Endothelial cell of umbilical vein (primary cell): ENCODE data around the gene ACAD11. TPM values are rescaled to one million over a fixed set of nuclear protein-coding genes. Genes with fewer than 3 reads are reported as not detected.

Source experiments
- BruUV-seq: library from RNA; stranded (reverse); fragments of 400-500 nt; replicated peaks from 2 replicates; lab custom pipeline; 2021; lab: Mats Ljungman, UMichigan
- CTCF ChIA-PET: fragments of 300-600, 350-600 bp; sonication (Branson Sonifier 250); formaldehyde crosslinking; loops from one replicate; lab custom pipeline; 2021; ENCODE audit warnings: antibody characterized with exemption, inconsistent platforms; lab: Charles Lee
- POLR2A ChIA-PET: fragments of 300-600, 350-600 bp; sonication (Branson Sonifier 250); formaldehyde crosslinking; loops from one replicate; lab custom pipeline; 2021; ENCODE audit warnings: antibody characterized with exemption, inconsistent platforms; lab: Charles Lee
- DNase-seq: peaks from one replicate; pipeline ENCODE4 v3.0.0-alpha.2; 2011; ENCODE audit warnings: low read depth, low spot score
- FAIRE-seq: peaks from 2 replicates; lab custom pipeline; 2011; peaks lifted over from hg19 to GRCh38; lab: Jason Lieb, UNC
- H2AFZ ChIP-seq: 2 replicates; pipeline ENCODE4 v1.6.0; 2012; ENCODE audit warnings: low read depth, low read length, control low read depth, inconsistent platforms
- H3K27ac ChIP-seq: 2 replicates; pipeline ENCODE4 v1.5.1; 2011; ENCODE audit warnings: low read depth, mild to moderate bottlenecking, control low read depth, low read length, moderate library complexity; ENCODE audit not compliant: insufficient read depth
- H3K27me3 ChIP-seq, 2 experiments: 2 replicates each; pipeline versions ENCODE4 v1.6.0 to v1.6.1; 2011; ENCODE audit warnings: low read length in 2 of 2, mixed read lengths in 1 of 2; ENCODE audit not compliant: control insufficient read depth in 2 of 2, insufficient read depth in 2 of 2
- H3K36me3 ChIP-seq, 2 experiments: 2 replicates in 1 of 2; 3 replicates in 1 of 2; pipeline ENCODE4 v1.5.1; 2011; ENCODE audit warnings: low read length in 2 of 2, mild to moderate bottlenecking in 1 of 2, moderate library complexity in 1 of 2; ENCODE audit not compliant: control insufficient read depth in 2 of 2, insufficient read depth in 2 of 2; ENCODE audit errors: extremely low read depth in 1 of 2
- H3K4me1 ChIP-seq: 3 replicates; pipeline ENCODE4 v1.5.1; 2011; ENCODE audit warnings: mild to moderate bottlenecking, low read length; ENCODE audit not compliant: control insufficient read depth, insufficient read depth; ENCODE audit errors: extremely low read depth
- H3K4me2 ChIP-seq: 2 replicates; pipeline ENCODE4 v1.6.1; 2011; ENCODE audit warnings: low read length, control low read depth, mixed read lengths; ENCODE audit not compliant: insufficient read depth
- H3K4me3 ChIP-seq, 3 experiments: fragments of 200-600 bp in 1 of 3; sonication (generic), shearing (Covaris generic) in 1 of 3; replicated peaks in 1 of 3; 2 replicates each; pipeline ENCODE4 v1.5.1; 2011 to 2016; ENCODE audit warnings: control low read depth in 3 of 3, low read length in 3 of 3, mild to moderate bottlenecking in 2 of 3, inconsistent platforms in 1 of 3, low read depth in 1 of 3, moderate library complexity in 1 of 3; ENCODE audit not compliant: insufficient read depth in 1 of 3
- H3K79me2 ChIP-seq: 2 replicates; pipeline ENCODE4 v1.6.0; 2012; ENCODE audit warnings: low read length, inconsistent platforms; ENCODE audit not compliant: control insufficient read depth, insufficient read depth
- H3K9ac ChIP-seq: replicated peaks from 2 replicates; pipeline ENCODE3; 2011; ENCODE audit warnings: low read length, control low read depth; ENCODE audit not compliant: insufficient read depth; ENCODE audit errors: extremely low read depth
- H3K9me1 ChIP-seq: replicated peaks from 3 replicates; pipeline ENCODE4 v1.6.0; 2011; ENCODE audit warnings: mild to moderate bottlenecking, low read length; ENCODE audit not compliant: control insufficient read depth, insufficient read depth; ENCODE audit errors: extremely low read depth
- H3K9me3 ChIP-seq: replicated peaks from 2 replicates; pipeline ENCODE4 v1.5.1; 2012; ENCODE audit warnings: low read length, inconsistent platforms; ENCODE audit not compliant: control insufficient read depth, insufficient read depth
- H4K20me1 ChIP-seq: replicated peaks from 2 replicates; pipeline ENCODE3; 2011; ENCODE audit warnings: mild to moderate bottlenecking, low read length; ENCODE audit not compliant: control insufficient read depth, insufficient read depth; ENCODE audit errors: extremely low read depth
- EZH2 ChIP-seq: IDR thresholded peaks from 2 replicates; pipeline ENCODE4 v1.6.1; 2012; ENCODE audit warnings: borderline replicate concordance, low read depth, mild to moderate bottlenecking, moderate library complexity, low read length, inconsistent platforms; ENCODE audit not compliant: severe bottlenecking
- FOS ChIP-seq: IDR thresholded peaks from 2 replicates; pipeline ENCODE4 v1.6.1; 2011; ENCODE audit warnings: mild to moderate bottlenecking, low read length, moderate library complexity, borderline replicate concordance; ENCODE audit not compliant: insufficient read depth
- GATA2 ChIP-seq: IDR thresholded peaks from 2 replicates; pipeline ENCODE4 v1.7.0; 2011; ENCODE audit warnings: low read depth, mild to moderate bottlenecking, moderate library complexity, mixed read lengths, low read length; ENCODE audit not compliant: insufficient read length, insufficient read depth
- JUN ChIP-seq: IDR thresholded peaks from 2 replicates; pipeline ENCODE4 v1.6.1; 2011; ENCODE audit warnings: borderline replicate concordance, low read depth; ENCODE audit not compliant: insufficient read length, insufficient read depth
- MYC ChIP-seq: IDR thresholded peaks from one replicate; pipeline ENCODE4 v1.6.1; 2011; ENCODE audit warnings: mild to moderate bottlenecking, low read depth, low read length
- POLR2A ChIP-seq: IDR thresholded peaks from 2 replicates; pipeline ENCODE4 v1.6.1; 2012; ENCODE audit warnings: low read depth, mild to moderate bottlenecking, control low read depth, low read length
- POLR2AphosphoS5 ChIP-seq: IDR thresholded peaks from 2 replicates; pipeline ENCODE4 v1.6.1; 2012; ENCODE audit warnings: low read depth, mild to moderate bottlenecking, control low read depth, low read length, moderate library complexity; ENCODE audit not compliant: insufficient read depth
- dilution Hi-C: fragments of 300-500 bp; cut with MboI; formaldehyde crosslinking; loops from one replicate; pipeline ENCODE4 v1.15.0; 2019; ENCODE audit warnings: low sequenced_read_pairs; ENCODE audit not compliant: extremely low pct_ligation_motif_present
- intact Hi-C: fragments of 100-400 bp; cut with micrococcal nuclease; formaldehyde crosslinking; loops from one replicate; pipeline ENCODE4 v1.10.0; 2022
- polyA plus RNA-seq, 4 experiments: library from polyadenylated mRNA; depleted of rRNA in 3 of 4; stranded (reverse) in 3 of 4; unstranded in 1 of 4; fragments of >200 nt; gene quantifications; 2 replicates each; pipeline versions ENCODE4 v1.2.1 to v1.2.3, GENCODE V29; 2011 to 2012; ENCODE audit warnings: missing spikeins in 1 of 4
- total RNA-seq: library from RNA; stranded (reverse); gene quantifications from 2 replicates; pipeline ENCODE4 v1.2.3, GENCODE V29; 2021
- TF ChIP-seq, protein P1 (sequence below), 2 donors: IDR thresholded peaks; 1 replicate in 1 of 2; 2 replicates in 1 of 2; pipeline ENCODE4 v1.5.1; 2011; ENCODE audit warnings: low read length in 2 of 2, mild to moderate bottlenecking in 2 of 2, moderate library complexity in 2 of 2, control low read depth in 1 of 2, inconsistent platforms in 1 of 2, low read depth in 1 of 2; ENCODE audit not compliant: insufficient read depth in 1 of 2; ENCODE audit errors: extremely low read depth in 1 of 2
- TF ChIP-seq, protein P2 (sequence below): IDR thresholded peaks from 2 replicates; pipeline ENCODE4 v1.6.1; 2011; ENCODE audit not compliant: insufficient read depth, insufficient read length

ACAD11 gene
- total and polyA plus RNA-seq, 2 donors (not counting 3 experiments of a cell fraction or from before 2014, with no cell fraction given), result 9.6 to 17.9 TPM

DNA sequence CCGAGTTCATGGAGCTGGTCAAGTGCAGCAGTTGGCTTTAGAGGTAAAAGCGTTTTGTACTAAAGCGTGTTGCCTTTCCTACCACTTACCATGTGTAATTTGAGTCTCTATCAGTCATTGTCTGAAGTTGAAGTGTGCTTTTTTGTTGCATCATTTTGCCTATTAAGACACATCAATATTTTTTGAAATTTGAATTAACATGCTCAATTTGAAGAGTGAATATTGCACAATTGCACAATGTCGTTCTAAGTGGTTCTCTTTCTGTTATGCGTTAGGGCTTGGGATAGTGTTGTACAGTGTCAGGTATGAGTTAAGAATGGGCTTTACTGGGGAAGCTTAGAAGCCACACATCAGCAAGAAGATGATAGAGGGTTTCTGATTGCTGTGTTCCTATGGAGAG lies 146.6 kb downstream of the ACAD11 start:
- DNase-seq, result no peak
- Histone ChIP-seq H3K36me3 (peaks cover 18 to 38% of the 10 kb centered on the region in 2 experiments), H3K9me3 (no peaks in the 10 kb centered on the region), H4K20me1 (no peaks in the 10 kb centered on the region), H3K4me2 (no peak overlapping the region), H3K27me3 (no peaks in the 10 kb centered on the region), H3K9me1 (no peaks in the 10 kb centered on the region), H3K79me2 (no peaks in the 10 kb centered on the region), H3K9ac (no peak overlapping the region), H3K4me3 (no peak overlapping the region), H2AFZ (no peak overlapping the region), H3K27ac (no peak overlapping the region), H3K4me1 (no peaks in the 10 kb centered on the region)
- no TSS peak for BruUV-seq
- intact Hi-C loops (no loop called here), dilution Hi-C loops (no loop called here)
- CTCF ChIA-PET, result interaction anchor here (1.1 kb wide), 1 partner anchor 23 kb away, joined by 3 read pairs; no protein-coding TSS in a partner anchor
- no peak for FAIRE-seq
- POLR2A ChIA-PET, result no interaction called here
- TF ChIP-seq EZH2 (no peak), POLR2AphosphoS5 (no peak), JUN (no peak), FOS (no peak), POLR2A (no peak), MYC (no peak), GATA2 (no peak)
- TF ChIP-seq, protein P1, sequence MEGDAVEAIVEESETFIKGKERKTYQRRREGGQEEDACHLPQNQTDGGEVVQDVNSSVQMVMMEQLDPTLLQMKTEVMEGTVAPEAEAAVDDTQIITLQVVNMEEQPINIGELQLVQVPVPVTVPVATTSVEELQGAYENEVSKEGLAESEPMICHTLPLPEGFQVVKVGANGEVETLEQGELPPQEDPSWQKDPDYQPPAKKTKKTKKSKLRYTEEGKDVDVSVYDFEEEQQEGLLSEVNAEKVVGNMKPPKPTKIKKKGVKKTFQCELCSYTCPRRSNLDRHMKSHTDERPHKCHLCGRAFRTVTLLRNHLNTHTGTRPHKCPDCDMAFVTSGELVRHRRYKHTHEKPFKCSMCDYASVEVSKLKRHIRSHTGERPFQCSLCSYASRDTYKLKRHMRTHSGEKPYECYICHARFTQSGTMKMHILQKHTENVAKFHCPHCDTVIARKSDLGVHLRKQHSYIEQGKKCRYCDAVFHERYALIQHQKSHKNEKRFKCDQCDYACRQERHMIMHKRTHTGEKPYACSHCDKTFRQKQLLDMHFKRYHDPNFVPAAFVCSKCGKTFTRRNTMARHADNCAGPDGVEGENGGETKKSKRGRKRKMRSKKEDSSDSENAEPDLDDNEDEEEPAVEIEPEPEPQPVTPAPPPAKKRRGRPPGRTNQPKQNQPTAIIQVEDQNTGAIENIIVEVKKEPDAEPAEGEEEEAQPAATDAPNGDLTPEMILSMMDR (IDR thresholded peaks at IDR 0.05; ENCODE audit: extremely low read depth in 1 of 2, insufficient read depth in 1 of 2, low read depth in 1 of 2, low read length in 2 of 2), result no peak
- TF ChIP-seq, protein P2, sequence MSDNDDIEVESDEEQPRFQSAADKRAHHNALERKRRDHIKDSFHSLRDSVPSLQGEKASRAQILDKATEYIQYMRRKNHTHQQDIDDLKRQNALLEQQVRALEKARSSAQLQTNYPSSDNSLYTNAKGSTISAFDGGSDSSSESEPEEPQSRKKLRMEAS, result no peak
